ENCODE data around the gene KCTD14.
"Not testable (repeated sequence)": the region's sequence is repeated elsewhere in the genome, so short reads cannot be mapped to it uniquely, and the experiment has no call there.

Gene KCTD14

GRCh38 chr11:77993902-77994301, 29.2 kb downstream of the KCTD14 start:
- DNase-seq, result peak in 3 of 42 donors; percentile 11 to 14 (median 13)
- intact Hi-C loops (cut with DNase I), result loop anchor here (2.0 to 10.0 kb wide), 3 partner anchors 53 to 431 kb away; partner anchors contain the start of genes AAMDC and RSF1

- intact Hi-C loops (cut with DNase I), result loop anchor here (10.0 kb wide), 1 partner anchor 434 kb away; no protein-coding TSS in a partner anchor
- DNase-seq, result peak in 10 of 42 donors; percentile 13 to 60 (median 40)
These were observed 32.1 kb downstream of the KCTD14 start for GRCh38 chr11:77990981-77991380.

GRCh38 chr11:77986456-77986855, 36.6 kb downstream of the KCTD14 start:
- intact Hi-C loops (cut with DNase I); DNase-seq: not testable (repeated sequence)

GRCh38 chr11:77981346-77981947, 41.6 kb downstream of the KCTD14 start:
- DNase-seq, result peak in 1 of 42 donors; percentile 52
- intact Hi-C loops (cut with DNase I), result no loop called here

- intact Hi-C loops (cut with DNase I), result no loop called here
- no peak for DNase-seq
These were observed 54.7 kb downstream of the KCTD14 start for GRCh38 chr11:77968337-77968736.

GRCh38 chr11:77967753-77968152, 55.3 kb downstream of the KCTD14 start:
- DNase-seq, result no peak
- intact Hi-C loops (cut with DNase I), result no loop called here

- no peak for DNase-seq
- intact Hi-C loops (cut with DNase I), result no loop called here
These were observed 56.0 kb downstream of the KCTD14 start for GRCh38 chr11:77967121-77967520.

GRCh38 chr11:77966338-77966737, 56.7 kb downstream of the KCTD14 start:
- intact Hi-C loops (cut with DNase I), result no loop called here
- DNase-seq, result peak in 5 of 42 donors; percentile 7 to 55 (median 19)

Data from head of caudate nucleus (tissue), 42 donors.